ENCODE data around the gene COPS9.
A peak's percentile ranks its signal among the peaks of the same experiment; 100 is the strongest.

The COPS9 gene

GRCh38 chr2:240136013-240136670, at the start of gene COPS9:
Gene COPS9 (minus strand): TSS chr2:240136305. CDS start chr2:240136284, 21 bp downstream.
- peak; percentile 73 for DNase-seq

- DNase-seq = no peak
Measured at GRCh38 chr2:240184656-240185055, 48.6 kb upstream of the COPS9 start.

- DNase-seq = no peak
Measured at GRCh38 chr2:240183875-240184590, 47.9 kb upstream of the COPS9 start.

- no peak for DNase-seq
Measured at GRCh38 chr2:240183006-240183874, 47.1 kb upstream of the COPS9 start.

GRCh38 chr2:240182476-240182875, 46.4 kb upstream of the COPS9 start:
- DNase-seq = no peak

GRCh38 chr2:240182001-240182400, 45.9 kb upstream of the COPS9 start:
- DNase-seq = no peak

GRCh38 chr2:240179941-240180666, 44.0 kb upstream of the COPS9 start:
- no peak for DNase-seq

GRCh38 chr2:240179186-240179815, 43.2 kb upstream of the COPS9 start:
- DNase-seq = no peak

GRCh38 chr2:240178564-240178963, 42.5 kb upstream of the COPS9 start:
- no peak for DNase-seq

GRCh38 chr2:240174496-240174895, 38.4 kb upstream of the COPS9 start:
- DNase-seq = no peak

GRCh38 chr2:240172071-240172895, 36.2 kb upstream of the COPS9 start:
- no peak for DNase-seq

GRCh38 chr2:240170883-240171282, 34.8 kb upstream of the COPS9 start:
- no peak for DNase-seq

GRCh38 chr2:240170354-240170735, 34.2 kb upstream of the COPS9 start:
- DNase-seq = no peak

GRCh38 chr2:240169486-240170353, 33.6 kb upstream of the COPS9 start:
- no peak for DNase-seq

- DNase-seq = no peak
Measured at GRCh38 chr2:240168546-240169361, 32.6 kb upstream of the COPS9 start.

- DNase-seq = no peak
Measured at GRCh38 chr2:240168041-240168440, 31.9 kb upstream of the COPS9 start.

- no peak for DNase-seq
Measured at GRCh38 chr2:240167588-240167880, 31.4 kb upstream of the COPS9 start.

GRCh38 chr2:240166761-240167587, 30.9 kb upstream of the COPS9 start:
- no peak for DNase-seq

GRCh38 chr2:240166191-240166590, 30.1 kb upstream of the COPS9 start:
- DNase-seq = no peak

All from NCI-H146 (cell line).